A204.1 (cell line): ENCODE data around the gene CEACAM21.

Experiments
- FAIRE-seq: peaks from 2 replicates; lab custom pipeline; 2012; peaks lifted over from hg19 to GRCh38; lab: Jason Lieb, UNC

CEACAM21 gene

DNA sequence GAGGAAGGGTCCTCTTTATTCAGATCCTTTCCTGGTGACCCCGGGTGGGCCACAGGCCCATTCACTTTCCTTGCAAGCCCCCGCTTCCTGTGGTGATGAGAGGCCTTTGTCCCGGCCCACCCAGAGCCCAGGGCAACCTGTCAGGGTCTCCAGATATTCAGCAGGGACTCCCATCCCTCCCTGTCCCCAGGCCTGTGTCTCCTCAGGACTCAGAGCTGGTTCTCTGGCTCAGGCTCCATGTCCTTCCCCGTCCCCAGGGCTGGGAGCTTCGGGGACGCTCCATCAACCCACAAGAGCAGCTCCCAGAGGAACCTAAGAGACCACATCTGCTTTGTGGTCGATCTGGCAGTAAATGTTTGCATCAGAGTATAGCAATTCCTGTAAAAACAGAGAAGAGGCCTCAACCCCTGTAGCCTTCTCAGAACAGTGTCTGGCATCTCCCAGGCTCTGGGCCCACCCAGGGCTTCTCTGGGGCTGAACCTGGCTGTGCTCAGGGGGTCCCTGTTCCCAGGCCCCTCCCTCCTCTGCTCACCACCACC is 43.1 kb downstream of the CEACAM21 start:
- FAIRE-seq, result no peak

DNA sequence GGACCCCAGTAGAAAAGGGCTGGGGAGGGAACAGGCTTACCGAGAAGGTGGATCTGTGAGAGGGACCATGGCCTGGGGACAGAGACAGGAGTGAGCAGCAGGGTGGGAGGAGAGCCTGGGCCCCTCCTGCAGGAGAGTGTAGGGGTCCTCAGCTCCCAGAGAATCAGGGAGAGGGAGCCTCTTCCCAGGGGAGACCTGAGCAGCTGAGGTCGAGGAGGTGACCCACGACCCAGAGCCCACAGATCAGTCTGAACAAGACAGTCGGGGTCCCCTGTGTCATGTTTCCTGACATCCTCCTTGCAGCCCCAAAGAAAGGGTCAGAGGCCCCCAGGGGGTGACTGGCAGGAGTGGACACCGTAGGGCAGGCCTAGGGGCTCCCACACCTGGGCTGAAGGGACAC is 44.2 kb downstream of the CEACAM21 start:
- FAIRE-seq, result no peak

- FAIRE-seq, result no peak
These were observed 45.3 kb downstream of the CEACAM21 start for GRCh38 chr19:41621226-41621625.

- FAIRE-seq, result no peak
These were observed 45.7 kb downstream of the CEACAM21 start for GRCh38 chr19:41621654-41622053.

GRCh38 chr19:41623360-41623759 is 47.4 kb downstream of the CEACAM21 start:
- no peak for FAIRE-seq

GRCh38 chr19:41624515-41624914 is 48.5 kb downstream of the CEACAM21 start:
- FAIRE-seq, result no peak

DNA sequence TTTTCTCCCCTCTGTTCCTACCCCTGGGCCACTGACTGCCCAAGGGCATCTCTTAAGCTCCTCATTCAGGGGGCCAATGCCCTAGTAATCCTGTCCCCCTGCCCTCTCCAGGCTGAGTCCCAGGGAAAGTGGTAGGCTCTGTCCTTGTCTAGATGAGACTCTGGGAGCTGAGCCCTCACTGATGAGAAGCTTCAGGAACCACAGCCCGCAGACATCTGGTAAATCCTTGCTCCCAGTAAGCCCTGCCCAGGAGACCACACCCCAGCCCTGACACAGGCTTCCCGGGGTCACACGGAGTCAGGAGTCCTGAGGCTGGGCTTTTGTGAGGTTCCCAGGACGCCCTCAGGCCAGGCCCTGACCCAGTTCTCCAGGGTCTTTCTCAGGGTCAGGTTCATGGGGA is 49.0 kb downstream of the CEACAM21 start:
- FAIRE-seq, result no peak

DNA sequence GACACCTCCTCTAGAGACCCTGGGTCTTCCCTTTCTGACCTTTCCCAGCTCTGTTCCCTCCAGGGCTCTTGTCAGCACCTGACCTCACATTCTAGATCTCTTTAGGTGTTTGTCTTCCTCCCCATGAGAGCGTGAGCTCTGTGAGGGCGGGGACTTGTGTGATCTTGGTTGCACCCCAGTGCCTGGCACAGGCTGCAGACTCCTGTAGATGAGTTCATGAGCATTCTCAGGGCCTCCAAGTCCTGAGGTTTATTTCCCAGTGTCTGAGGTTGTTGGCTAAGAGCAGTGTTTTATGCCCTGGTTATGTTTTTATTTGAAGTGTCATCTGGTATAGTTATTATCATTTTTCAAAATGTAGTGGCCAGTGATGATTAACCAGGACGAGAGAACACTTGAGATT is 50.3 kb downstream of the CEACAM21 start:
- no peak for FAIRE-seq

GRCh38 chr19:41626877-41627276 is 50.9 kb downstream of the CEACAM21 start, which contains the start of gene CEACAM4:
CEACAM4 (minus strand) TSS chr19:41627074; CDS start chr19:41626963, 111 bp downstream.
- FAIRE-seq, result no peak

- no peak for FAIRE-seq
These were observed 52.2 kb downstream of the CEACAM21 start for GRCh38 chr19:41627966-41628675.
